Inflammatory macrophage (primary cell): ENCODE measurements around the gene HOMER1.
"Not testable (repeated sequence)": the region's sequence is repeated elsewhere in the genome, so short reads cannot be mapped to it uniquely, and the experiment has no call there.

ENCODE experiments used
- DNase-seq, 2 donors: peaks; one replicate each; pipeline ENCODE4 v3.0.0-alpha.2; 2020 to 2022

The HOMER1 gene

GRCh38 chr5:79413112-79413511 is 100.8 kb downstream of the HOMER1 start:
- no peak for DNase-seq

DNA sequence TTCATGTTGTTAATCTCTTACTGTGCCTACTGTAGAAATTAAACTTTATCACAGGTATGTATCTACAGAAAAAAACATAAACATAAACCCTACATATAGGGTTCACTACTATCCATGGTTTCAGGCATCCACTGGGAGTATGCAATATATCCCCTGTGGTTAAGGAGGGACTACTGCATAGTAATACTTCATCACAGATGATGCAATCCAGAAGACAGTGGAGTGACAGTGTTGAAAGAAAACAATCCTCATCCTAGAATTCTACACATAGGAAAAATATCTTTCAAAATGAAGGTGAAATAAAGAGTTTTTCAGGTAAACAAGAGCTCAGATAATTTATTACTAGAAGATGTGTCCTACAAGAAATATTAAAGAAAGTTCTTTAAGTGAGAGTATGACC is 105.9 kb downstream of the HOMER1 start:
- DNase-seq = no peak

GRCh38 chr5:79407591-79407990 is 106.3 kb downstream of the HOMER1 start:
- DNase-seq = no peak

DNA sequence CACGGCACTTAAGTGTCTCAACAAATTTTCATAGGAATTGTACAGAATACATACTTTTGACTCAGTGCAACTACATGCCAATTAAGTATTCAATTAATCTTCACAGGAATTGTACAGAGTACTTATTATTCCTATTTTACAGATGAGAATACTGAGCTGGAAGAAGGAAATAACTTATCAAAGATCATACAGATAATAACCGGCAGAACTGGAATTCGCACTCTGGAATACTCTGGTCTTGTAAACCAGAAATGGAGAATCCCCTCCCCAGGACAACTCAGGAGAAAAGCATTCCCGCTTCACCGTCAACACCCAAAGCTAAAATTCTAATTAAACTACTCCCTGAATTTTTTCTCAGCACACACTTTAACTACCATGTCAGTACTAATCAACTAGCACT is 112.7 kb downstream of the HOMER1 start:
- no peak for DNase-seq

GRCh38 chr5:79399046-79399445 is 114.9 kb downstream of the HOMER1 start:
- no peak for DNase-seq

GRCh38 chr5:79397080-79397479 is 116.9 kb downstream of the HOMER1 start:
- DNase-seq = no peak

DNA sequence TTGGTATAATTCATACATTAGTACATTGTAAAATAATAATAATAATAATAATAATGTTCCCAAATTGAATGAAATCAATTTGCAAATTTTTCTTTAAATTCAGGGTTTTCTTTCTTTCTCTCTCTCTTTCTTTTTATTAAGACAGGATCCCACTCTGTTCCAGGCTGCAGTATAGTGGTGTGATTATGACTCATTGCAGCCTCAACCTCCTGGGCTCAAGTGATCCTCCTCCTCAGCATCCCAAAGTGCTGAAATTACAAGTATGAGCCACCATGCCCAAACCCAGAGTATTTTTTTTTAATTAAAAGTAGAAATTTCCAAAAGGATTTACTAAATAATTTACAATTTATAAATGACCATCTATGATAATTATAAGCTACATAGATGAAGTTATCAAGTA is 117.7 kb downstream of the HOMER1 start:
- no peak for DNase-seq

- no peak for DNase-seq
Measured at GRCh38 chr5:79395296-79395695, 118.6 kb downstream of the HOMER1 start.

DNA sequence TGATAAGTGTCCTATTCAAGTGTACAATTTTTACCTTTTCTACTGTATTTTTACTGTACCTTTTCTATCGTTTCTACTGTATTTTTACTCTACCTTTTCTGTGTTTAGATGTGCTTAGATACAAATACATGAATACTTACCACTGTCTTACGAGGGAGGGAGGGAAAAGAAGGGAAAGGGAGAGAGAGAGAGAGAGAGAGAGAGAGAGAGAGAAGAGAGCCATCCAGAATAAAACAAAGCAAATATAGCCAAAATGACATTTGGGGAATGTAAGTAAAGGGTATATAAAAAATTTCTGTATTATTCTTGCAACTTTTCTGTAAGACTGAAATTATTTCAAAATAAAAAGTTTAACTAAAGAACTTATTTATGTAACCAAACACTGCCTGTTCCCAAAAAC is 121.2 kb downstream of the HOMER1 start:
- DNase-seq = no peak

DNA sequence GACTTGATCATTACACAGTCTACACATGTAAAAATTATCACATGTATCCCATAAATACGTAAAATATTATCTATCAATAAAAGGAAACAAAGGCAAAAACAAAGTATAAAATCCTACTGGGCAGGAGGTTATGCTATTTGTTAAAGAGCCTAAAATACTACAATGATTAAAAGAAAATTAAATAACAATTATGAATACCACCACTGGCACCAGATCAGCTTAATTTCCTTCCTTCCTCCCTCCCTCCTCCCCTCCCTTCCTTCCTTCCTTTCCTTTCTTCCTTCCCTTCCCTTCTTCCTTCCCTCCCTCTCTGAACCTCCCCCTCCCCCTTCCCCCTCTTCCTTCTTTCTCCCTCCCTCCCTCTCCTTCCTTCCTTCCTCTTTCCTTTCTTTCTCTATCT is 127.3 kb downstream of the HOMER1 start:
- no peak for DNase-seq

DNA sequence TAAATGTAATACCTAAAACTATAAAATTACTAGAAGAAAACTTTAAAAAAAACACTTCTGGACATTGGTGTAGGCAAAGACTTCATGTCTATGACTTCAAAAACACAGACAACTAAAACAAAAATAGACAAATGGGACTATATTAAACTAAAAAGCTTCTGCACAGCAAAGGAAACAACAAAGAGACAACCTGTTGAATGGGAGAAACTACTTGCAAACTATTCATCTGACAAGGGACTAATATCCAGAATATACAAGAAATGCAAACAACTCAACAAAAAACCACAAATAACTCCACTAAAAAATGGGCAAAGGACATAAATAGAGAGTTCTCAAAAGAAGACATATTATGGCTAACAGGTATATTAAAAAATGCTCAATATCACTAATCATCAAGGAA is 128.8 kb downstream of the HOMER1 start:
- not testable (repeated sequence) for DNase-seq

- no peak for DNase-seq
Measured at GRCh38 chr5:79378510-79379186, 135.3 kb downstream of the HOMER1 start.

GRCh38 chr5:79357398-79357797 is 156.5 kb downstream of the HOMER1 start:
- DNase-seq = no peak

GRCh38 chr5:79349881-79350280 is 164.1 kb downstream of the HOMER1 start:
- no peak for DNase-seq

GRCh38 chr5:79349047-79349446 is 164.9 kb downstream of the HOMER1 start:
- no peak for DNase-seq

DNA sequence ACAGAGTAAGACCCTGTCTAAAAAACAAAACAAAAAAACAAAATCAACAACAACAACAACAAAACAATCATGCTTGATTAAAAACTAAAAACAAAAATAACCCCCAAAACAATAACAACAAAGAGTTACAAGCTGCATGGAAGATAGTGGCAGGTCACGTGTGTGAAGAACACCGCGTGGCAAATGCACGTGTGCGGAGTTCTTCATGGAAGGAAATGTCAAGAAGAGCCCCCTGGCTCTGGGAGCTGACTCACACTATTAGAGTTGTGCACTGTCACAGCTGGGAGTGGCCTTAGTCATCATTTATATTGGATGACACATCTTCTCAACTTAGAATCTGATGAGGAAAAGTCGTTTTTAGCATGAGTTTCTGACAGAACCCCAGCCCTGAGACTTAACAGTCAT is 167.5 kb downstream of the HOMER1 start:
- DNase-seq = no peak

- DNase-seq = no peak
Measured at GRCh38 chr5:79333852-79334557, 179.9 kb downstream of the HOMER1 start.

DNA sequence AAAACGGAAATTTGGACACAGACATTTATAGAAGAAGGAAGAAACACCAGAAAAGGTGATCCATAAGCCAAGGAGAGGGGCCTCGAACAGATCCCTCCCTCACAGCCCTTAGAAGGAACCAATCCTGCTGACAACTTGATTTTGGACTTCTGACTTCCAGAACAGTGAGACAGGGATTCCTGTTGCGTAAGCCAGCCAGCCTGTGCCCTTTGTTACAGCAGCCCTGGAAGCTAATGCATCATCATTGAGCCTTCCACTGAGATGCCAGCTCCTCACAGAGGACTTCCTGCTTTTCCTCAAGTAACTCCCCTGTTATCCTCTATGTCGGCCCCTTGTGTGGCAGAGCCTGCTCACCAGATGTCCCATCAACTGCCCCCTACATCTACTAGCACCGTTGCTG is 183.9 kb downstream of the HOMER1 start:
- no peak for DNase-seq

DNA sequence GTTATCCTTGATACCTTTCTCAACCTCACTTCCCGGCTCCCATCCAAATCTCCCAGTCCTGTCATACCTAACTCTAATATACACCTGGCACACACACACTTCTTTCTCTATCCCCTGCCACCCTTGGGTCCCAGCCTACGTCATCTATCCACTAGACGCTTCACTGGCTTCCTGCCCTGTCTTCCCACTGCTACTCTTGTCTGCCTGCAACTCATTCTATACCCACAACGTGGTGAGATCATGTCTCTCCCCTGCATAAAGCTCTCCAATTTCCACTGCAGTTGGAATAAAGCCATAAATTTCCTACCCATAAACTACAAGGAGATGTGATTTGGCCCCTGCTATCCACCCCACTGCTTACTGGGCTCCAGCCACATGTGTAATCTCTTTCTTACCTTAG is 184.5 kb downstream of the HOMER1 start:
- no peak for DNase-seq
